T-cell (primary cell): ENCODE data around the gene PTPRD. TPM values are rescaled to one million over a fixed set of nuclear protein-coding genes. Genes with fewer than 3 reads are reported as not detected.
"Not testable (repeated sequence)": the region's sequence is repeated elsewhere in the genome, so short reads cannot be mapped to it uniquely, and the experiment has no call there.

Experiments used
- ATAC-seq, 4 experiments: fragments of 200-7000 bp in 3 of 4; fragments of 150-1000 bp in 1 of 4; cut with Tn5 transposase; replicated peaks in 1 of 4; 1 replicate in 3 of 4; 2 replicates in 1 of 4; pipeline ENCODE4 v1.10.0; 2021; ENCODE audit warnings: moderate library complexity in 3 of 4, mild to moderate bottlenecking in 2 of 4, moderate number of reproducible peaks in 1 of 4
- CTCF ChIA-PET, 2 donors: fragments of 300-600 bp; sonication (Branson Sonifier 250); formaldehyde crosslinking; loops; one replicate each; lab custom pipeline; 2022; ENCODE audit warnings: antibody characterized with exemption in 2 of 2; lab: Charles Lee
- POLR2A ChIA-PET, 2 donors: fragments of 300-600 bp; sonication (Branson Sonifier 250); formaldehyde crosslinking; loops; one replicate each; lab custom pipeline; 2022; ENCODE audit warnings: antibody characterized with exemption in 2 of 2; lab: Charles Lee
- DNase-seq, 35 experiments: peaks; one replicate each; pipeline versions ENCODE4 v3.0.0 to v3.0.0-alpha.2; 2013 to 2023
- H3K27ac ChIP-seq: one replicate; pipeline ENCODE4 v1.5.1; 2013; ENCODE audit warnings: low read length
- H3K27me3 ChIP-seq, 2 experiments: replicated peaks in 1 of 2; 1 replicate in 1 of 2; 2 replicates in 1 of 2; pipeline versions ENCODE4 v1.6.1 to v1.7.0; 2013; ENCODE audit warnings: low read length in 1 of 2, mixed read lengths in 1 of 2; ENCODE audit not compliant: control insufficient read depth in 2 of 2, insufficient read depth in 2 of 2; ENCODE audit errors: extremely low read depth in 1 of 2
- H3K36me3 ChIP-seq, 2 donors: 1 replicate in 1 of 2; 2 replicates in 1 of 2; pipeline versions ENCODE4 v1.6.1 to v1.7.0; 2013; ENCODE audit warnings: low read length in 1 of 2; ENCODE audit not compliant: control insufficient read depth in 2 of 2, insufficient read depth in 1 of 2; ENCODE audit errors: extremely low read depth in 1 of 2
- H3K4me1 ChIP-seq, 2 experiments: 1 replicate in 1 of 2; 2 replicates in 1 of 2; pipeline versions ENCODE4 v1.6.1 to v1.7.0; 2013; ENCODE audit warnings: low read length in 2 of 2, mixed read lengths in 1 of 2; ENCODE audit not compliant: insufficient read depth in 2 of 2, control insufficient read depth in 1 of 2; ENCODE audit errors: extremely low read depth in 1 of 2
- H3K4me3 ChIP-seq, 2 donors: 1 replicate in 1 of 2; 2 replicates in 1 of 2; pipeline versions ENCODE4 v1.5.1 to v1.7.0; 2013; ENCODE audit warnings: mild to moderate bottlenecking in 2 of 2, low read length in 1 of 2, moderate library complexity in 1 of 2; ENCODE audit not compliant: control insufficient read depth in 1 of 2; ENCODE audit errors: extremely low read depth in 1 of 2
- H3K9me3 ChIP-seq: 2 replicates; pipeline ENCODE4 v1.7.0; 2013
- H3K27ac Mint-ChIP-seq, 2 donors: one replicate each; pipeline ENCODE4 v1.8.0; 2020 to 2021; ENCODE audit warnings: mild to moderate bottlenecking in 2 of 2, mixed read lengths in 2 of 2
- H3K27me3 Mint-ChIP-seq, 2 donors: one replicate each; pipeline ENCODE4 v1.8.0; 2021 to 2022; ENCODE audit warnings: mixed read lengths in 2 of 2
- H3K36me3 Mint-ChIP-seq: one replicate; pipeline ENCODE4 v1.8.0; 2021; ENCODE audit warnings: mixed read lengths
- H3K4me1 Mint-ChIP-seq, 3 donors: one replicate each; pipeline ENCODE4 v1.8.0; 2020 to 2022; ENCODE audit warnings: mixed read lengths in 3 of 3, mild to moderate bottlenecking in 1 of 3
- H3K4me3 Mint-ChIP-seq, 3 donors: one replicate each; pipeline ENCODE4 v1.8.0; 2020 to 2022; ENCODE audit warnings: mild to moderate bottlenecking in 3 of 3, mixed read lengths in 3 of 3, moderate library complexity in 3 of 3
- H3K9me3 Mint-ChIP-seq, 3 donors: one replicate each; pipeline ENCODE4 v1.8.0; 2020 to 2022; ENCODE audit warnings: mixed read lengths in 3 of 3
- WGBS: methylation state at CpG from one replicate; pipeline ENCODE4 v1.1.5; 2013; ENCODE audit warnings: missing lambda C conversion rate; ENCODE audit not compliant: insufficient coverage; 5-methylcytosine and 5-hydroxymethylcytosine counted together
- total RNA-seq, 35 experiments: library from RNA in 6 of 35; stranded (reverse) in 6 of 35; fragments of 120-200 nt in 1 of 35; gene quantifications; one replicate each; pipeline versions ENCODE4 v1.2.1 to v1.2.4 and lab custom pipeline; 2013 to 2026

The PTPRD gene
- total RNA-seq, 5 donors from 2014 or later (not counting 1 experiment from before 2014, with no cell fraction given): 0.13 to 0.61 (median 0.38) TPM; not detected in 2

DNA sequence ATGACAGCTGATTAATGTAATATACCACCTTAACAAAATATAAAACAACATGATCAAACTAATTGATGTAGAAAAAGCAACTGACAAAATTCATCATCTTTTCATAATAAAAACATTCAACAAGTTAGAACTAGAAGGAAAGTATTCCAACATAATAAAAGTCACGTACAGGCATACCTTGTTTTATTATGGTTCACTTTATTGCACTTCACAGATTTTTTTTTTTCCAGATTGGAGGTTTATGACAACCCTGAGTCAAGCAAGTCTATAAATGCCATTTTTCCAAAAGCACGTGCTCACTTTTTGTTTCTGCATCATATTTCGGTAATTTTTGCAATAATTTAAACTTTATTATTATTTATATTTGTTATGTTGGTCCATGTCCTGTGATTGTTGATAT is 1120.3 kb downstream of the PTPRD start:
- ChIA-PET POLR2A (no interaction called here), CTCF (no interaction called here)
- H3K27me3 ChIP-seq: no peaks in the 10 kb centered on the region
- H3K9me3 ChIP-seq: no peaks in the 10 kb centered on the region
- no peaks in the 10 kb centered on the region for H3K4me1 Mint-ChIP-seq
- no peak overlapping the region for H3K27ac Mint-ChIP-seq
- H3K27ac ChIP-seq: no peak overlapping the region
- no peaks in the 10 kb centered on the region for H3K36me3 ChIP-seq
- no peak for ATAC-seq
- no CpG with 5 or more reads among the region's 3 CpGs for whole genome bisulfite sequencing
- no peaks in the 10 kb centered on the region for H3K27me3 Mint-ChIP-seq
- peaks cover 18 to 34% (median 22%) of the 10 kb centered on the region in 3 donors for H3K9me3 Mint-ChIP-seq
- no peak overlapping the region for H3K4me3 ChIP-seq
- no peaks in the 10 kb centered on the region for H3K4me1 ChIP-seq
- H3K4me3 Mint-ChIP-seq: no peak overlapping the region
- no peak for DNase-seq
- no peaks in the 10 kb centered on the region for H3K36me3 Mint-ChIP-seq

GRCh38 chr9:9489183-9489582 is 1123.6 kb downstream of the PTPRD start:
- ATAC-seq (no peak), DNase-seq (no peak)
- no peak overlapping the region for H3K27ac Mint-ChIP-seq
- ChIA-PET POLR2A (no interaction called here), CTCF (no interaction called here)
- Histone ChIP-seq H3K36me3 (no peaks in the 10 kb centered on the region), H3K27ac (no peak overlapping the region), H3K4me1 (no peaks in the 10 kb centered on the region), H3K27me3 (no peaks in the 10 kb centered on the region), H3K4me3 (no peak overlapping the region), H3K9me3 (no peaks in the 10 kb centered on the region)
- H3K4me1 Mint-ChIP-seq: no peaks in the 10 kb centered on the region
- no peaks in the 10 kb centered on the region for H3K27me3 Mint-ChIP-seq
- 60% methylated on average over 1 of the region's 3 CpGs for WGBS
- peaks cover 13 to 28% (median 23%) of the 10 kb centered on the region in 3 donors for H3K9me3 Mint-ChIP-seq
- no peaks in the 10 kb centered on the region for H3K36me3 Mint-ChIP-seq
- H3K4me3 Mint-ChIP-seq: no peak overlapping the region

DNA sequence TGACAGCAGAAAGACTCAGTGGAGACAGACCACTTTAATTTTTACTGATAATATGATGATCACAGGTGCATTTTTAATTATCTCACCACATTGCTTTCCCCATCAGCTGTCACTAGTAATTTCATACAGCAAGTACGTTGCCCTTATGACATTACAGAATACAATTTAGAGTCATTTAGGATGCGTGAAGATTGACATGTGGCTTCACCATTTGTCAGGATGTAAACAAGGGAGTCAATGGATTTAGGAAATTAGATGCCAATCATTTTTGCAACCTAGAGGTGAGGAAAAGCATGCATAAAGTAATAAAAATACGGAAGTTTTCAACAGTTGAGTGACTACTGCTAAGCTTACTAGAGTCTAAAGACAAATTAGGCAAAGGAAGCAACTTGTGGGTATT is 1129.6 kb downstream of the PTPRD start:
- Mint-ChIP-seq H3K4me3 (no peak overlapping the region), H3K27ac (no peak overlapping the region), H3K4me1 (no peaks in the 10 kb centered on the region), H3K9me3 (peaks cover 1 to 10% (median 8%) of the 10 kb centered on the region in 3 donors), H3K36me3 (no peaks in the 10 kb centered on the region), H3K27me3 (no peaks in the 10 kb centered on the region)
- H3K36me3 ChIP-seq: no peaks in the 10 kb centered on the region
- ChIA-PET CTCF (no interaction called here), POLR2A (no interaction called here)
- no peaks in the 10 kb centered on the region for H3K27me3 ChIP-seq
- H3K9me3 ChIP-seq: no peaks in the 10 kb centered on the region
- no peaks in the 10 kb centered on the region for H3K4me1 ChIP-seq
- DNase-seq (no peak), ATAC-seq (no peak)
- H3K4me3 ChIP-seq: no peak overlapping the region
- H3K27ac ChIP-seq: no peak overlapping the region
- 83% methylated on average over 1 of the region's 3 CpGs for WGBS

DNA sequence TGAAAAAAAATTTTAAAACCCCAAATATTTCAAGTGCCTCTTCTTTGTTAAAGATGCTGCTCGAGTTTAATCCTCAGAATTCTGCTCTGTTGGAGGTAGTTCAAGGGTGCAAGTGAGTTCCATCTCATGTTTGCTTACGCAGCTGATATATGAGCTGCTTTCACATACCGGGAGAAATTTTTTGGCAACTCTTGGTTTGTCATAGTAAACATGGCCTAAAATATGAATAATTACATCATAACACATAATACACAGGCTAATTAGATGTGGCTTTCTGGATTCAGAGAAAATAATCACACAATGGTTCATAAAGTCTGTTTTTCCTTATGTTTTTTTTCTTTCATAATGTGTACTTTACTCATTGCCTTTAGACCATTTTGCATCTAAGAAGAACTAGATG is 1134.1 kb downstream of the PTPRD start:
- Histone ChIP-seq H3K9me3 (no peaks in the 10 kb centered on the region), H3K27ac (no peak overlapping the region), H3K27me3 (no peaks in the 10 kb centered on the region), H3K4me1 (no peaks in the 10 kb centered on the region), H3K4me3 (no peak overlapping the region), H3K36me3 (no peaks in the 10 kb centered on the region)
- ATAC-seq (no peak), DNase-seq (no peak)
- peaks cover 0 to 8% (median 3%) of the 10 kb centered on the region in 3 donors for H3K9me3 Mint-ChIP-seq
- no peaks in the 10 kb centered on the region for H3K4me1 Mint-ChIP-seq
- H3K36me3 Mint-ChIP-seq: no peaks in the 10 kb centered on the region
- ChIA-PET POLR2A (no interaction called here), CTCF (no interaction called here)
- no CpG with 5 or more reads among the region's 3 CpGs for WGBS
- H3K4me3 Mint-ChIP-seq: no peak overlapping the region
- H3K27me3 Mint-ChIP-seq: no peaks in the 10 kb centered on the region
- H3K27ac Mint-ChIP-seq: no peak overlapping the region

- Histone ChIP-seq H3K4me3 (no peak overlapping the region), H3K9me3 (no peaks in the 10 kb centered on the region), H3K27ac (no peak overlapping the region), H3K4me1 (no peaks in the 10 kb centered on the region), H3K36me3 (no peaks in the 10 kb centered on the region), H3K27me3 (no peaks in the 10 kb centered on the region)
- POLR2A ChIA-PET: no interaction called here
- DNase-seq (no peak), ATAC-seq (no peak)
- CTCF ChIA-PET: no interaction called here
- no CpG with 5 or more reads among the region's 2 CpGs for WGBS
- no peaks in the 10 kb centered on the region for H3K27me3 Mint-ChIP-seq
- H3K4me3 Mint-ChIP-seq: no peak overlapping the region
- no peaks in the 10 kb centered on the region for H3K4me1 Mint-ChIP-seq
- H3K36me3 Mint-ChIP-seq: no peaks in the 10 kb centered on the region
- H3K9me3 Mint-ChIP-seq: peaks cover 0 to 8% (median 3%) of the 10 kb centered on the region in 3 donors
- H3K27ac Mint-ChIP-seq: no peak overlapping the region
Measured at GRCh38 chr9:9469271-9469670, 1143.5 kb downstream of the PTPRD start.

DNA sequence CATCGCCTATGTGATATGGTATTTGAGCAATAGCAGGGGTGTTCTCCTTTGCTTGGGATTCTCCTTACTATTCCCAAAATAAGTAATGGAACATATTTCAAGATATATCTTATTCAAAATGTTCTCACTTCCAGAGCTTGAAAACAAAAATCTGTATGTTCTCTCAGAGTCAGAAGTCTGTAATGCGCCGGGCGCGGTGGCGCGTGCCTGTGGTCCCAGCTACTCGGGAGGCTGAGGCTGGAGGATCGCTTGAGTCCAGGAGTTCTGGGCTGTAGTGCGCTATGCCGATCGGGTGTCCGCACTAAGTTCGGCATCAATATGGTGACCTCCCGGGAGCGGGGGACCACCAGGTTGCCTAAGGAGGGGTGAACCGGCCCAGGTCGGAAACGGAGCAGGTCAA is 1170.9 kb downstream of the PTPRD start:
- H3K36me3 Mint-ChIP-seq, H3K27me3 Mint-ChIP-seq, H3K4me3 ChIP-seq, H3K4me3 Mint-ChIP-seq, H3K36me3 ChIP-seq, H3K27ac ChIP-seq, H3K9me3 Mint-ChIP-seq, DNase-seq, H3K4me1 ChIP-seq, H3K4me1 Mint-ChIP-seq, H3K27me3 ChIP-seq, CTCF ChIA-PET, H3K9me3 ChIP-seq, ATAC-seq, H3K27ac Mint-ChIP-seq, POLR2A ChIA-PET: not testable (repeated sequence)
- WGBS: no CpG with 5 or more reads among the region's 19 CpGs

DNA sequence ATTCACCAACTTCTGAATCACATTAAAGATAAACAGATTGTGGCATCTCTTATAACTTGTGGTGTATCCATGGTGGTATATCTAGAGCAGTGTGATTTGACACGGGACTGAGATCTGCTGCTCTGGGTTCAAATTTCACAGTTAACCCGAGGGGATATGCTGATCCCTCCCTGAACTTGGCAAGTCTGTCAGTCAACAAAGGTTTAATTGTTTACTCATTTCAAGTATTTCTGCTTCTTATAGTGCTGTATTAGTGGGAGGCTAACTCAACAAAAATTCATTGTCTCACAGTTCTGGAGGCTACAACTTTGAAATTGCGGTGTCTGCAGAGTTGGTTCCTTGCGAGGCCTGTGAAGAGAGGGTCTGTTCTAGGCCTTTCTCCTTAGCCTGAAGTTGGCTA is 1175.2 kb downstream of the PTPRD start:
- no peak overlapping the region for H3K27ac Mint-ChIP-seq
- no peak for DNase-seq
- H3K27me3 Mint-ChIP-seq: no peaks in the 10 kb centered on the region
- H3K9me3 Mint-ChIP-seq: peaks cover 0 to 4% (median 2%) of the 10 kb centered on the region in 3 donors
- ChIA-PET CTCF (no interaction called here), POLR2A (no interaction called here)
- no peak overlapping the region for H3K4me3 Mint-ChIP-seq
- no peak overlapping the region for H3K4me3 ChIP-seq
- H3K27me3 ChIP-seq: no peaks in the 10 kb centered on the region
- no peak for ATAC-seq
- H3K4me1 ChIP-seq: no peaks in the 10 kb centered on the region
- no peaks in the 10 kb centered on the region for H3K36me3 Mint-ChIP-seq
- no peaks in the 10 kb centered on the region for H3K36me3 ChIP-seq
- H3K4me1 Mint-ChIP-seq: no peaks in the 10 kb centered on the region
- no peaks in the 10 kb centered on the region for H3K9me3 ChIP-seq
- WGBS: 60% methylated on average over 1 of the region's 4 CpGs
- H3K27ac ChIP-seq: no peak overlapping the region
